H1 (cell line): ENCODE measurements around the gene PGAP3. TPM values are rescaled to one million over a fixed set of nuclear protein-coding genes. Genes with fewer than 3 reads are reported as not detected.

Source experiments
- ATF3 ChIP-seq: IDR thresholded peaks from 2 replicates; pipeline ENCODE4 v1.6.1; 2011; ENCODE audit warnings: low read depth, mild to moderate bottlenecking, low read length; ENCODE audit not compliant: insufficient read depth
- CBX5 ChIP-seq: fragments of 300-800, 300-1000 bp; sonication (generic); IDR thresholded peaks from 2 replicates; pipeline ENCODE4 v1.7.1; 2016; ENCODE audit warnings: antibody characterized with exemption, low read length, low read depth
- CHD7 ChIP-seq: fragments of 300-600 bp; sonication (generic); IDR thresholded peaks from 2 replicates; pipeline ENCODE4 v1.7.1; 2012; ENCODE audit warnings: low read length, moderate library complexity, mild to moderate bottlenecking, inconsistent platforms; ENCODE audit not compliant: insufficient replicate concordance
- EGR1 ChIP-seq: IDR thresholded peaks from 2 replicates; pipeline ENCODE4 v1.6.1; 2011; ENCODE audit warnings: low read depth, low read length, borderline replicate concordance
- KDM1A ChIP-seq: fragments of 200-600, 300-600 bp; sonication (generic); IDR thresholded peaks from 2 replicates; pipeline ENCODE4 v1.7.1; 2016; ENCODE audit warnings: mild to moderate bottlenecking, low read length, borderline replicate concordance
- RNF2 ChIP-seq: fragments of 200-900, 300-1000 bp; sonication (generic); IDR thresholded peaks from 2 replicates; pipeline ENCODE4 v1.7.1; 2016; ENCODE audit warnings: borderline replicate concordance, low read depth, mild to moderate bottlenecking, antibody characterized with exemption, low read length; ENCODE audit not compliant: poor library complexity, severe bottlenecking; ENCODE audit errors: missing control alignments
- SIX5 ChIP-seq: IDR thresholded peaks from 2 replicates; pipeline ENCODE4 v1.6.1; 2011; ENCODE audit warnings: mild to moderate bottlenecking, low read depth, low read length
- SRF ChIP-seq: IDR thresholded peaks from 2 replicates; pipeline ENCODE4 v1.6.1; 2011; ENCODE audit warnings: mild to moderate bottlenecking, low read depth, low read length, moderate library complexity
- TBP ChIP-seq: IDR thresholded peaks from 2 replicates; pipeline ENCODE4 v1.6.1; 2011; ENCODE audit warnings: low read depth, low read length, improper control_type of control experiment
- polyA plus RNA-seq, 7 experiments: library from polyadenylated mRNA; depleted of rRNA in 3 of 7; stranded (reverse) in 5 of 7; unstranded in 2 of 7; fragments of >200 nt in 5 of 7; fragments of 200-250 nt in 2 of 7; gene quantifications; 1 replicate in 5 of 7; 2 replicates in 1 of 7; 4 replicates in 1 of 7; pipeline versions ENCODE4 v1.2.1 to v1.2.3, GENCODE V29; 2011 to 2013; ENCODE audit warnings: missing spikeins in 2 of 7, mixed read lengths in 2 of 7
- total RNA-seq: library from RNA; stranded (reverse); fragmentation: NEBNext Ultra II Directional; extraction: Animal tissue kit (Norgen Biotek cat#: 25700); gene quantifications from 2 replicates; pipeline ENCODE4 v1.2.1, GENCODE V29; 2021

PGAP3 gene
- total and polyA plus RNA-seq, 2 of the 8 experiments (the other 6 are each of a cell fraction or from before 2014, with no cell fraction given), result 21.0 to 30.7 TPM

GRCh38 chr17:39636927-39637736, 50.7 kb downstream of the PGAP3 start, which contains the start of gene STARD3 (continued):
- TF ChIP-seq CBX5, result no peak
- TF ChIP-seq ATF3, result no peak
- no peak for TF ChIP-seq RNF2
- no peak for TF ChIP-seq CHD7
- TF ChIP-seq TBP, result no peak
- TF ChIP-seq KDM1A, result no peak
- TF ChIP-seq EGR1, result no peak
- TF ChIP-seq SIX5, result no peak
- no peak for TF ChIP-seq SRF
